Peyer's patch (tissue), 4 donors: ENCODE results near the gene CD2AP. TPM values are rescaled to one million over a fixed set of nuclear protein-coding genes. Genes with fewer than 3 reads are reported as not detected.

ENCODE experiments used
- DNase-seq, 3 donors: peaks; one replicate each; pipeline ENCODE4 v3.0.0-alpha.2; 2017 to 2019
- H3K27ac ChIP-seq, 4 donors: fragments of 200-600 bp; sonication (generic); one replicate each; pipeline ENCODE4 v1.5.1; 2016 to 2019
- H3K27me3 ChIP-seq, 2 donors: fragments of 200-600 bp; sonication (generic); one replicate each; pipeline ENCODE4 v1.5.1; 2019
- H3K36me3 ChIP-seq, 3 donors: fragments of 200-600 bp; sonication (generic); one replicate each; pipeline ENCODE4 v1.5.1; 2016 to 2019
- H3K4me1 ChIP-seq, 4 donors: fragments of 200-600 bp; sonication (generic); one replicate each; pipeline ENCODE4 v1.5.1; 2016 to 2019
- H3K4me3 ChIP-seq, 4 donors: fragments of 200-600 bp; sonication (generic); 1 replicate in 3 of 4; 2 replicates in 1 of 4; pipeline ENCODE4 v1.5.1; 2016 to 2019; ENCODE audit warnings: mild to moderate bottlenecking in 1 of 4
- H3K9me3 ChIP-seq, 4 donors: fragments of 200-600 bp; sonication (generic); one replicate each; pipeline ENCODE4 v1.5.1; 2016 to 2019; ENCODE audit warnings: mild to moderate bottlenecking in 1 of 4
- CTCF ChIP-seq, 6 experiments: fragments of 450-650 bp in 4 of 6; fragments of 200-600 bp in 2 of 6; sonication (generic) in 1 of 6; IDR thresholded peaks; one replicate each; pipeline ENCODE4 v1.5.1; 2017 to 2019; ENCODE audit warnings: antibody characterized with exemption in 6 of 6, mild to moderate bottlenecking in 3 of 6, moderate library complexity in 1 of 6
- POLR2A ChIP-seq, 2 donors: fragments of 450-650 bp; IDR thresholded peaks; one replicate each; pipeline ENCODE4 v1.5.1; 2017; ENCODE audit warnings: antibody characterized with exemption in 2 of 2, mild to moderate bottlenecking in 2 of 2, moderate library complexity in 2 of 2
- total RNA-seq, 4 donors: library from RNA; depleted of rRNA; stranded (reverse); fragments of >200 nt; gene quantifications; one replicate each; pipeline ENCODE4 v1.1.0, GENCODE V29; 2016

CD2AP gene
- total RNA-seq, 4 donors from 2014 or later: 59.4 to 151 (median 96.8) TPM

GRCh38 chr6:47521961-47522360 lies 44.4 kb downstream of the CD2AP start:
- Histone ChIP-seq H3K36me3 (no peaks in the 10 kb centered on the region), H3K4me3 (peak overlapping the region in 3 of 4 donors; percentile 3 to 45 (median 43)), H3K4me1 (peaks cover 0 to 27% (median 3%) of the 10 kb centered on the region in 4 donors), H3K9me3 (no peaks in the 10 kb centered on the region), H3K27me3 (no peaks in the 10 kb centered on the region), H3K27ac (peak overlapping the region in 3 of 4 donors; percentile 24 to 85 (median 66))
- peak in 1 of 3 donors; percentile 67 for DNase-seq
- TF ChIP-seq CTCF (IDR thresholded peaks at IDR 0.05): no peak
- peak; percentile 84 to 85 for TF ChIP-seq POLR2A (IDR thresholded peaks at IDR 0.05)

GRCh38 chr6:47524136-47524845 lies 46.7 kb downstream of the CD2AP start:
- TF ChIP-seq CTCF (IDR thresholded peaks at IDR 0.05) (peak in 3 of 6 experiments; percentile 12 to 34 (median 22)), POLR2A (IDR thresholded peaks at IDR 0.05) (no peak)
- Histone ChIP-seq H3K27me3 (no peaks in the 10 kb centered on the region), H3K27ac (peak overlapping the region in 2 of 4 donors; percentile 7 to 21), H3K36me3 (peaks cover 0 to 7% (median 0%) of the 10 kb centered on the region in 3 donors), H3K9me3 (no peaks in the 10 kb centered on the region), H3K4me1 (peaks cover 0 to 20% (median 3%) of the 10 kb centered on the region in 4 donors), H3K4me3 (peak overlapping the region in 2 of 4 donors; percentile 45)
- DNase-seq: no peak

- H3K36me3 ChIP-seq: peaks cover 0 to 7% (median 0%) of the 10 kb centered on the region in 3 donors
- H3K9me3 ChIP-seq: no peaks in the 10 kb centered on the region
- DNase-seq: no peak
- H3K27me3 ChIP-seq: no peaks in the 10 kb centered on the region
- TF ChIP-seq POLR2A (IDR thresholded peaks at IDR 0.05) (no peak), CTCF (IDR thresholded peaks at IDR 0.05) (no peak)
- H3K27ac ChIP-seq: peak overlapping the region in 2 of 4 donors; percentile 43 to 60
- peaks cover 0 to 14% (median 0%) of the 10 kb centered on the region in 4 donors for H3K4me1 ChIP-seq
- peak overlapping the region in 2 of 4 donors; percentile 28 to 45 for H3K4me3 ChIP-seq
Measured at GRCh38 chr6:47525330-47526057, 47.9 kb downstream of the CD2AP start.

- Histone ChIP-seq H3K9me3 (no peaks in the 10 kb centered on the region), H3K27ac (no peak overlapping the region), H3K4me3 (no peak overlapping the region), H3K4me1 (peaks cover 0 to 10% (median 0%) of the 10 kb centered on the region in 4 donors), H3K36me3 (peaks cover 0 to 7% (median 0%) of the 10 kb centered on the region in 3 donors), H3K27me3 (no peaks in the 10 kb centered on the region)
- DNase-seq: no peak
- no peak for TF ChIP-seq POLR2A (IDR thresholded peaks at IDR 0.05)
- TF ChIP-seq CTCF (IDR thresholded peaks at IDR 0.05): no peak
Measured at GRCh38 chr6:47527274-47527673, 49.7 kb downstream of the CD2AP start.

- Histone ChIP-seq H3K36me3 (peaks cover 0 to 21% (median 0%) of the 10 kb centered on the region in 3 donors), H3K27ac (no peak overlapping the region), H3K27me3 (no peaks in the 10 kb centered on the region), H3K9me3 (no peaks in the 10 kb centered on the region), H3K4me1 (peaks cover 0 to 10% (median 0%) of the 10 kb centered on the region in 4 donors), H3K4me3 (no peak overlapping the region)
- TF ChIP-seq CTCF (IDR thresholded peaks at IDR 0.05) (no peak), POLR2A (IDR thresholded peaks at IDR 0.05) (no peak)
- DNase-seq: no peak
Measured at GRCh38 chr6:47529734-47530133, 52.1 kb downstream of the CD2AP start.
